ENCODE data around the gene PFDN1. TPM values are rescaled to one million over a fixed set of nuclear protein-coding genes. Genes with fewer than 3 reads are reported as not detected.

The PFDN1 gene
- total and polyA plus RNA-seq, 11 donors = 53.8 to 140 (median 75.0) TPM

GRCh38 chr5:140245926-140246325, 57.0 kb downstream of the PFDN1 start:
- DNase-seq = no peak
- H3K4me1 ChIP-seq = peaks cover 19 to 88% (median 66%) of the 10 kb centered on the region in 12 donors
- H3K9me3 ChIP-seq = no peaks in the 10 kb centered on the region
- H3K36me3 ChIP-seq = peaks cover 0 to 33% (median 21%) of the 10 kb centered on the region in 9 donors
- H3K27ac ChIP-seq = peak overlapping the region; percentile 34 to 88 (median 64)
- WGBS, 4 donors = 62 to 78% (median 71%) methylated on average over 7 of the region's 7 CpGs
- H3K4me3 ChIP-seq = no peak overlapping the region
- intact Hi-C loops (cut with DNase I) = loop anchor here in 5 of 10 donors (2.0 to 10.0 kb wide), 5 partner anchors 36 to 469 kb away; partner anchors contain the start of gene HBEGF (in 1 of the 5)
- TF ChIP-seq POLR2A (IDR thresholded peaks at IDR 0.05) (no peak), CTCF (IDR thresholded peaks at IDR 0.05) (no peak)
- no peaks in the 10 kb centered on the region for H3K27me3 ChIP-seq
- ATAC-seq = no peak

- H3K9me3 ChIP-seq = no peaks in the 10 kb centered on the region
- no peak for DNase-seq
- TF ChIP-seq POLR2A (IDR thresholded peaks at IDR 0.05) (no peak), CTCF (IDR thresholded peaks at IDR 0.05) (no peak)
- peak overlapping the region in 10 of 12 donors; percentile 48 to 88 (median 67) for H3K27ac ChIP-seq
- intact Hi-C loops (cut with DNase I) = loop anchor here in 4 of 10 donors (2.0 to 10.0 kb wide), 4 partner anchors 37 to 469 kb away; no protein-coding TSS in a partner anchor
- no peak for ATAC-seq
- H3K4me1 ChIP-seq = peaks cover 19 to 92% (median 70%) of the 10 kb centered on the region in 12 donors
- peaks cover 0 to 32% (median 20%) of the 10 kb centered on the region in 9 donors for H3K36me3 ChIP-seq
- WGBS, 4 donors = 49 to 63% (median 55%) methylated on average over 5 of the region's 5 CpGs
- H3K27me3 ChIP-seq = no peaks in the 10 kb centered on the region
- no peak overlapping the region for H3K4me3 ChIP-seq
These were observed 57.6 kb downstream of the PFDN1 start for GRCh38 chr5:140245341-140245740.

GRCh38 chr5:140244525-140245025, 58.3 kb downstream of the PFDN1 start:
- Histone ChIP-seq H3K4me3 (no peak overlapping the region), H3K27me3 (no peaks in the 10 kb centered on the region), H3K27ac (peak overlapping the region in 10 of 12 donors; percentile 9 to 91 (median 74)), H3K36me3 (peaks cover 0 to 27% (median 18%) of the 10 kb centered on the region in 9 donors), H3K9me3 (no peaks in the 10 kb centered on the region), H3K4me1 (peaks cover 19 to 97% (median 76%) of the 10 kb centered on the region in 12 donors)
- DNase-seq (peak; percentile 91 to 96 (median 94)), ATAC-seq (peak; percentile 29 to 53 (median 48))
- intact Hi-C loops (cut with DNase I) = loop anchor here in 8 of 10 donors (1.0 to 10.0 kb wide), 9 partner anchors 38 to 470 kb away; partner anchors contain the start of genes HBEGF (in 4 of the 8) and CYSTM1 (in 3 of the 8)
- peak in 1 of 2 donors; percentile 21 for TF ChIP-seq POLR2A (IDR thresholded peaks at IDR 0.05)
- TF ChIP-seq CTCF (IDR thresholded peaks at IDR 0.05) = peak; percentile 82 to 95 (median 89)
- WGBS, 4 donors = 3 to 9% (median 7%) methylated on average over 12 to 14 of the region's 14 CpGs

DNA sequence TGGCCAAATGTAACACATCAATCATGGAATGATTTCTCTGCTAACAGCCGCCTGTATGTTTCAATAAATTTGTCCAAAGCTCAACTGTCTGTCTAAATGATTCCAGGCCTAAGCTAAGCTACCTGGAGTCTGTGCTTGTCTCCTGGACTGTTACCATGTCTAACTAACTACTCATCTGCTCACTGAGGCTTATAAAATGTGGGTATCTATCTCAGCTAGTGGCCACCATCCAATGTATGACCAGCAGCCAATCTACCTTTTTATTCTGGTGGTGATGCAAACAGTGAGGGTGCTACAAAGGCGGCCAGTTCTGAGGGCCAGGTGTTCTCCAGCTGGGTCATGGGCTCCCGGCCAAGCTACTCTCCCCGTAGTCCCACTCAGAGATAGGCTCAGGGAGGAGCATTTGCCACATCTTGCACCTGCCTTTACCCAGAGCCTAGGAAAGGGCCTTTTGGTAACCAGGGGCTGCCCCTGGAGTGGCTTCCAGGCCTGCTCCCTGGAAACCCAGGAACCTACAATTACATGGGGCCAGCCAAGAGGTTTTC, 59.1 kb downstream of the PFDN1 start:
- TF ChIP-seq CTCF (IDR thresholded peaks at IDR 0.05) = no peak
- no peak for TF ChIP-seq POLR2A (IDR thresholded peaks at IDR 0.05)
- no peak for ATAC-seq
- Histone ChIP-seq H3K27me3 (no peaks in the 10 kb centered on the region), H3K27ac (peak overlapping the region in 9 of 12 donors; percentile 19 to 91 (median 77)), H3K4me1 (peaks cover 19 to 95% (median 76%) of the 10 kb centered on the region in 12 donors), H3K36me3 (peaks cover 0 to 21% (median 18%) of the 10 kb centered on the region in 9 donors), H3K9me3 (no peaks in the 10 kb centered on the region), H3K4me3 (no peak overlapping the region)
- DNase-seq = no peak
- WGBS, 4 donors = 57 to 62% (median 58%) methylated on average over 4 of the region's 4 CpGs
- intact Hi-C loops (cut with DNase I) = loop anchor here in 9 of 10 donors (1.0 to 10.0 kb wide), 9 partner anchors 66 to 471 kb away; partner anchors contain the start of genes HBEGF (in 4 of the 9) and CYSTM1 (in 3 of the 9)
